Muscle of leg (tissue), 11 donors: ENCODE measurements around the gene PSPN. TPM values are rescaled to one million over a fixed set of nuclear protein-coding genes. Genes with fewer than 3 reads are reported as not detected.

Experiments
- DNase-seq: peaks from one replicate; pipeline ENCODE4 v3.0.0; 2013
- H3K27ac ChIP-seq: one replicate; pipeline ENCODE4 v1.5.1; 2013; ENCODE audit warnings: mild to moderate bottlenecking, low read length, control low read depth
- H3K27me3 ChIP-seq: one replicate; pipeline ENCODE4 v1.6.1; 2013; ENCODE audit warnings: low read length; ENCODE audit not compliant: control insufficient read depth, insufficient read depth
- H3K36me3 ChIP-seq: one replicate; pipeline ENCODE4 v1.6.1; 2013; ENCODE audit warnings: low read length; ENCODE audit not compliant: control insufficient read depth, insufficient read depth
- H3K4me1 ChIP-seq: one replicate; pipeline ENCODE4 v1.6.1; 2013; ENCODE audit warnings: low read length; ENCODE audit not compliant: control insufficient read depth, insufficient read depth
- H3K4me3 ChIP-seq: one replicate; pipeline ENCODE4 v1.5.1; 2013; ENCODE audit warnings: low read length, control low read depth
- H3K9me3 ChIP-seq: replicated peaks from 2 replicates; pipeline ENCODE4 v1.6.1; 2013; ENCODE audit warnings: low read depth, low read length; ENCODE audit not compliant: control insufficient read depth
- WGBS: methylation state at CpG from one replicate; pipeline ENCODE4 v1.1.5; 2013; ENCODE audit warnings: missing lambda C conversion rate; ENCODE audit not compliant: insufficient coverage; 5-methylcytosine and 5-hydroxymethylcytosine counted together
- polyA plus RNA-seq, 8 donors: library from polyadenylated mRNA; unstranded; fragments of 120-200 nt; gene quantifications; one replicate each; pipeline versions ENCODE4 v1.2.1 to v1.2.3, GENCODE V29; 2013; ENCODE audit warnings: inconsistent platforms in 1 of 8, low replicate concordance in 1 of 8; ENCODE audit not compliant: insufficient read length in 8 of 8, insufficient read depth in 1 of 8
- total RNA-seq: library from RNA; stranded (reverse); fragments of 120-200 nt; gene quantifications from one replicate; pipeline ENCODE4 v1.2.4, GENCODE V29; 2013

Gene PSPN
- total and polyA plus RNA-seq, 9 donors: 0.88 to 1.5 (median 1.1) TPM

GRCh38 chr19:6326815-6327214, 48.9 kb downstream of the PSPN start:
- Histone ChIP-seq H3K4me1 (no peaks in the 10 kb centered on the region), H3K9me3 (no peaks in the 10 kb centered on the region), H3K36me3 (no peaks in the 10 kb centered on the region), H3K27ac (no peak overlapping the region), H3K27me3 (no peaks in the 10 kb centered on the region), H3K4me3 (no peak overlapping the region)
- DNase-seq: no peak
- WGBS: 58% methylated on average over 3 of the region's 5 CpGs

- H3K27ac ChIP-seq: no peak overlapping the region
- no peaks in the 10 kb centered on the region for H3K4me1 ChIP-seq
- no peak overlapping the region for H3K4me3 ChIP-seq
- H3K9me3 ChIP-seq: no peaks in the 10 kb centered on the region
- H3K36me3 ChIP-seq: no peaks in the 10 kb centered on the region
- no peak for DNase-seq
- no peaks in the 10 kb centered on the region for H3K27me3 ChIP-seq
- WGBS: 81% methylated on average over 3 of the region's 4 CpGs
Measured at GRCh38 chr19:6325614-6326013, 50.1 kb downstream of the PSPN start.

Other genes starting within 250 kb of the PSPN start
- not detected for gene ACSBG2, start 240.3 kb downstream of the PSPN start, total RNA-seq
- gene ACSBG2, start 240.3 kb downstream of the PSPN start, polyA plus RNA-seq: under 1 TPM in 7 of 8 donors, not detected in 1; 0.24 to 0.76 (median 0.52) TPM
- gene MLLT1, start 96.0 kb downstream of the PSPN start, total RNA-seq: 11.9 TPM
- gene MLLT1, start 96.0 kb downstream of the PSPN start, polyA plus RNA-seq: 10 to 100 TPM; 43.8 to 63.4 (median 56.9) TPM
- gene ACER1, start 42.3 kb downstream of the PSPN start, total RNA-seq: not detected
- gene ACER1, start 42.3 kb downstream of the PSPN start, polyA plus RNA-seq: under 1 TPM in 2 of 8 donors, not detected in 6; 0.12 to 0.17 TPM
- gene CLPP, start 14.4 kb downstream of the PSPN start, total RNA-seq: 46.6 TPM
- 10 to 100 TPM; 57.1 to 73.3 (median 64.0) TPM for gene CLPP, start 14.4 kb downstream of the PSPN start, polyA plus RNA-seq
- gene ALKBH7, start 3.1 kb downstream of the PSPN start, total RNA-seq: 99.9 TPM
- 100 to 1,000 TPM in 4 of 8 donors, 10 to 100 TPM in 4; 73.9 to 157 (median 101) TPM for gene ALKBH7, start 3.1 kb downstream of the PSPN start, polyA plus RNA-seq
- gene GTF2F1, start 17.2 kb upstream of the PSPN start, total RNA-seq: 29.8 TPM
- gene GTF2F1, start 17.2 kb upstream of the PSPN start, polyA plus RNA-seq: 10 to 100 TPM; 59.6 to 73.8 (median 69.0) TPM
- gene KHSRP, start 48.9 kb upstream of the PSPN start, total RNA-seq: 46.9 TPM
- 100 to 1,000 TPM; 165 to 256 (median 214) TPM for gene KHSRP, start 48.9 kb upstream of the PSPN start, polyA plus RNA-seq
- gene SLC25A41, start 57.8 kb upstream of the PSPN start, total RNA-seq: 0.22 TPM
- gene SLC25A41, start 57.8 kb upstream of the PSPN start, polyA plus RNA-seq: under 1 TPM; 0.19 to 0.71 (median 0.50) TPM
- 16.7 TPM for gene SLC25A23, start 83.9 kb upstream of the PSPN start, total RNA-seq
- 10 to 100 TPM; 24.4 to 41.7 (median 31.7) TPM for gene SLC25A23, start 83.9 kb upstream of the PSPN start, polyA plus RNA-seq
- not detected for gene CRB3, start 88.3 kb upstream of the PSPN start, total RNA-seq
- 1 to 10 TPM in 2 of 8 donors, under 1 TPM in 3, not detected in 3; 0.11 to 2.0 (median 0.51) TPM for gene CRB3, start 88.3 kb upstream of the PSPN start, polyA plus RNA-seq
- gene DENND1C, start 105.9 kb upstream of the PSPN start, total RNA-seq: 0.13 TPM
- gene DENND1C, start 105.9 kb upstream of the PSPN start, polyA plus RNA-seq: 1 to 10 TPM in 3 of 8 donors, under 1 TPM in 5; 0.59 to 2.1 (median 0.82) TPM
- gene TUBB4A, start 126.4 kb upstream of the PSPN start, total RNA-seq: 0.18 TPM
- gene TUBB4A, start 126.4 kb upstream of the PSPN start, polyA plus RNA-seq: 1 to 10 TPM in 1 of 8 donors, under 1 TPM in 7; 0.41 to 1.4 (median 0.54) TPM
- gene TNFSF9, start 155.1 kb upstream of the PSPN start, total RNA-seq: 1.0 TPM
- 1 to 10 TPM in 2 of 8 donors, under 1 TPM in 6; 0.23 to 1.3 (median 0.93) TPM for gene TNFSF9, start 155.1 kb upstream of the PSPN start, polyA plus RNA-seq
- gene CD70, start 215.2 kb upstream of the PSPN start, total RNA-seq: 1.4 TPM
- gene CD70, start 215.2 kb upstream of the PSPN start, polyA plus RNA-seq: 1 to 10 TPM in 2 of 8 donors, under 1 TPM in 5, not detected in 1; 0.19 to 2.9 (median 0.49) TPM